Activated CD8-positive, alpha-beta memory T cell treated with anti-CD3 and anti-CD28 coated beads for 24 hours (primary cell): ENCODE results near the gene SGPP1.
"Not testable (repeated sequence)": the region's sequence is repeated elsewhere in the genome, so short reads cannot be mapped to it uniquely, and the experiment has no call there.

Source experiments
- DNase-seq: peaks from one replicate; pipeline ENCODE4 v3.0.0-alpha.2; 2020

SGPP1 gene

GRCh38 chr14:63727736-63728728 lies at the start of gene SGPP1:
Gene SGPP1, minus strand, starts transcription at chr14:63728065. Its CDS starts 121 bp downstream, at chr14:63727944.
- DNase-seq: peak; percentile 89

GRCh38 chr14:63777024-63777423 lies 49.2 kb upstream of the SGPP1 start:
- no peak for DNase-seq

GRCh38 chr14:63773504-63773903 lies 45.6 kb upstream of the SGPP1 start:
- DNase-seq: no peak

GRCh38 chr14:63770187-63770807 lies 42.4 kb upstream of the SGPP1 start:
- no peak for DNase-seq

- no peak for DNase-seq
Measured at GRCh38 chr14:63766611-63767010, 38.7 kb upstream of the SGPP1 start.

- DNase-seq: no peak
Measured at GRCh38 chr14:63764620-63765139, 36.8 kb upstream of the SGPP1 start.

GRCh38 chr14:63764103-63764502 lies 36.2 kb upstream of the SGPP1 start:
- no peak for DNase-seq

GRCh38 chr14:63761351-63762117 lies 33.7 kb upstream of the SGPP1 start:
- DNase-seq: no peak

GRCh38 chr14:63760014-63760413 lies 32.1 kb upstream of the SGPP1 start:
- no peak for DNase-seq

GRCh38 chr14:63759456-63759855 lies 31.6 kb upstream of the SGPP1 start:
- DNase-seq: no peak

- no peak for DNase-seq
Measured at GRCh38 chr14:63757211-63757610, 29.3 kb upstream of the SGPP1 start.

- no peak for DNase-seq
Measured at GRCh38 chr14:63752449-63753169, 24.7 kb upstream of the SGPP1 start.

GRCh38 chr14:63751076-63751475 lies 23.2 kb upstream of the SGPP1 start:
- not testable (repeated sequence) for DNase-seq

GRCh38 chr14:63747846-63748245 lies 20.0 kb upstream of the SGPP1 start:
- no peak for DNase-seq

GRCh38 chr14:63745858-63746425 lies 18.1 kb upstream of the SGPP1 start:
- DNase-seq: no peak

- DNase-seq: no peak
Measured at GRCh38 chr14:63745272-63745671, 17.4 kb upstream of the SGPP1 start.

- no peak for DNase-seq
Measured at GRCh38 chr14:63737582-63738006, 9.7 kb upstream of the SGPP1 start.

GRCh38 chr14:63735720-63736119 lies 7.9 kb upstream of the SGPP1 start:
- DNase-seq: no peak

- DNase-seq: no peak
Measured at GRCh38 chr14:63730659-63731058, 2.8 kb upstream of the SGPP1 start.

- no peak for DNase-seq
Measured at GRCh38 chr14:63727231-63727735, 582 bp downstream of the SGPP1 start.

- DNase-seq: no peak
Measured at GRCh38 chr14:63726499-63726898, 1.4 kb downstream of the SGPP1 start.
